IMR-90 (cell line): Measurements from ENCODE around the gene PDCD1. TPM values are rescaled to one million over a fixed set of nuclear protein-coding genes. Genes with fewer than 3 reads are reported as not detected.

ENCODE experiments used
- polyA plus RNA-seq, 3 experiments: library from polyadenylated mRNA; depleted of rRNA; stranded (reverse); fragments of >200 nt; gene quantifications; 2 replicates each; pipeline ENCODE4 v1.2.3, GENCODE V29; 2012; ENCODE audit warnings: low replicate concordance in 1 of 3
- total RNA-seq: library from RNA; depleted of rRNA; stranded (reverse); fragments of >200 nt; gene quantifications from 2 replicates; pipeline ENCODE4 v1.2.3, GENCODE V29; 2012
- TF ChIP-seq, protein P1 (sequence below): conservative IDR thresholded peaks from 2 replicates; pipeline ENCODE4 v1.5.1; 2012; ENCODE audit warnings: mild to moderate bottlenecking, low read depth, low read length, improper control_type of control experiment

PDCD1 gene
- total and polyA plus RNA-seq, 2 of the 4 experiments (the other 2 are of a cell fraction), result not detected

DNA sequence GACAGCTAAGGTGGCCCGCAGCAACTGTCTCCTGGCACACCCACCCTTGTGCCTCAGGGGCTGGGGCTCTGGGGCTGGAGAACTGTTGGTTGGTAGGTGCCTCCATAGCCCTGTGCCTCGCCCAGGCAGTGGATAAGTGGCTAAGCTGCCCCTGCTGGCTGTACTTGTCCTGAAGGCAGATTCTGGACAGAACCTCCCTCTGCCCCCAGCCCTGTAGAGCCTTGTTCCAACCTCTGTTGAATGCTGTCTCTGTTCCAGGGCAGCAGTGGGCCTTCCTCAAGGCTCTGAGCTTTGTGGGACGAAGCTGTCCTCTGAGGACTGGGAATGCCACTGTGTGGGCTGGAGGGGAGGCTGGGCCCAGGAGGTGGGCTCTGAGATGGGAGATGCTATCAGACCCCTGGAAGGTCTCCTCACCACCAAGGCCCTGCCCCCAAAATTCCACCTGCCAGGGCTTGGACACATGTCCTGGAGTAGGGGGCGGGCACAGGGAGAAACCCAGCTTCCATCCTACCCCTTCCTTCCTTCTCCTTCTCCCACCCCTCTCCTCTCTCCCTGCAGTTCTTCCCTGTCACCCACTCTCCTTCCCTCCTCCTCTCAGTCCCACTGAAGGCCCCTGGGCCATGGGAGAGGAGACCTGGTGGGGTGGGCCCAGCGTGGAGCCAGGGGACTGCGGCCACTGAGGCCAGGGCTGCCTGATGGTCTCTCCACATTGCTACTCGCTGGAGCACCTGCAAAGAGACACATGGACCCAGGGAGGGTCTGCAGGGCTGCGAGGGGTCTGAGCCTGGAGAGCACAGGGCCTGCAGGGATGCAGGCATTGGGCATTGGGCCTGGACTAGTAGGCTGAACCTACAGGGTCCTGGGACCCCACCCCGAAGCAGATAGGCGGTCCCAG, 1.7 kb upstream of the PDCD1 start (continued):
- TF ChIP-seq, protein P1, sequence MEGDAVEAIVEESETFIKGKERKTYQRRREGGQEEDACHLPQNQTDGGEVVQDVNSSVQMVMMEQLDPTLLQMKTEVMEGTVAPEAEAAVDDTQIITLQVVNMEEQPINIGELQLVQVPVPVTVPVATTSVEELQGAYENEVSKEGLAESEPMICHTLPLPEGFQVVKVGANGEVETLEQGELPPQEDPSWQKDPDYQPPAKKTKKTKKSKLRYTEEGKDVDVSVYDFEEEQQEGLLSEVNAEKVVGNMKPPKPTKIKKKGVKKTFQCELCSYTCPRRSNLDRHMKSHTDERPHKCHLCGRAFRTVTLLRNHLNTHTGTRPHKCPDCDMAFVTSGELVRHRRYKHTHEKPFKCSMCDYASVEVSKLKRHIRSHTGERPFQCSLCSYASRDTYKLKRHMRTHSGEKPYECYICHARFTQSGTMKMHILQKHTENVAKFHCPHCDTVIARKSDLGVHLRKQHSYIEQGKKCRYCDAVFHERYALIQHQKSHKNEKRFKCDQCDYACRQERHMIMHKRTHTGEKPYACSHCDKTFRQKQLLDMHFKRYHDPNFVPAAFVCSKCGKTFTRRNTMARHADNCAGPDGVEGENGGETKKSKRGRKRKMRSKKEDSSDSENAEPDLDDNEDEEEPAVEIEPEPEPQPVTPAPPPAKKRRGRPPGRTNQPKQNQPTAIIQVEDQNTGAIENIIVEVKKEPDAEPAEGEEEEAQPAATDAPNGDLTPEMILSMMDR, result no peak
